H1 (cell line): ENCODE data around the gene ZNF624.

Experiments
- CHD1 ChIP-seq: IDR thresholded peaks from 2 replicates; pipeline ENCODE4 v1.6.1; 2012; ENCODE audit warnings: low read depth, low read length, improper control_type of control experiment
- EP300 ChIP-seq, 2 experiments: IDR thresholded peaks; 1 replicate in 1 of 2; 2 replicates in 1 of 2; pipeline ENCODE4 v1.6.1; 2011 to 2012; ENCODE audit warnings: low read depth in 2 of 2, low read length in 2 of 2, mild to moderate bottlenecking in 2 of 2, borderline replicate concordance in 1 of 2, inconsistent platforms in 1 of 2, moderate library complexity in 1 of 2
- GABPA ChIP-seq: IDR thresholded peaks from 2 replicates; pipeline ENCODE4 v1.6.1; 2011; ENCODE audit warnings: mild to moderate bottlenecking, low read length, moderate library complexity, borderline replicate concordance; ENCODE audit not compliant: insufficient read depth
- JUND ChIP-seq: IDR thresholded peaks from 2 replicates; pipeline ENCODE4 v1.6.1; 2011; ENCODE audit warnings: mild to moderate bottlenecking, improper control_type of control experiment, low read length
- POLR2AphosphoS5 ChIP-seq: IDR thresholded peaks from 2 replicates; pipeline ENCODE4 v1.6.1; 2011; ENCODE audit warnings: low read depth, low read length
- RAD21 ChIP-seq, 2 experiments: IDR thresholded peaks in 1 of 2; conservative IDR thresholded peaks in 1 of 2; 2 replicates each; pipeline ENCODE4 v1.6.1; 2011; ENCODE audit warnings: low read depth in 2 of 2, low read length in 2 of 2, improper control_type of control experiment in 1 of 2, inconsistent platforms in 1 of 2, mild to moderate bottlenecking in 1 of 2, moderate library complexity in 1 of 2
- SIRT6 ChIP-seq: IDR thresholded peaks from one replicate; pipeline ENCODE4 v1.7.1; 2012; ENCODE audit warnings: low read length, inconsistent platforms
- SP1 ChIP-seq: IDR thresholded peaks from 2 replicates; pipeline ENCODE4 v1.6.1; 2011; ENCODE audit warnings: low read depth, low read length
- SRF ChIP-seq: IDR thresholded peaks from 2 replicates; pipeline ENCODE4 v1.6.1; 2011; ENCODE audit warnings: mild to moderate bottlenecking, low read depth, low read length, moderate library complexity
- TBP ChIP-seq: IDR thresholded peaks from 2 replicates; pipeline ENCODE4 v1.6.1; 2011; ENCODE audit warnings: low read depth, low read length, improper control_type of control experiment
- ZNF274 ChIP-seq: IDR thresholded peaks from 2 replicates; pipeline ENCODE4 v1.7.0; 2012; ENCODE audit warnings: low read length, borderline replicate concordance; ENCODE audit errors: extremely low read depth
- TF ChIP-seq, protein P1 (sequence below), 3 experiments: IDR thresholded peaks; 1 replicate in 2 of 3; 2 replicates in 1 of 3; pipeline versions ENCODE4 v1.5.1 to v1.6.1; 2011; ENCODE audit warnings: low read length in 3 of 3, mild to moderate bottlenecking in 3 of 3, inconsistent platforms in 2 of 3, low read depth in 1 of 3, moderate library complexity in 1 of 3; ENCODE audit not compliant: insufficient read depth in 1 of 3; ENCODE audit errors: control extremely low read depth in 1 of 3
- TF ChIP-seq, protein P2 (sequence below): IDR thresholded peaks from 2 replicates; pipeline ENCODE4 v1.6.1; 2012; ENCODE audit warnings: inconsistent platforms

DNA sequence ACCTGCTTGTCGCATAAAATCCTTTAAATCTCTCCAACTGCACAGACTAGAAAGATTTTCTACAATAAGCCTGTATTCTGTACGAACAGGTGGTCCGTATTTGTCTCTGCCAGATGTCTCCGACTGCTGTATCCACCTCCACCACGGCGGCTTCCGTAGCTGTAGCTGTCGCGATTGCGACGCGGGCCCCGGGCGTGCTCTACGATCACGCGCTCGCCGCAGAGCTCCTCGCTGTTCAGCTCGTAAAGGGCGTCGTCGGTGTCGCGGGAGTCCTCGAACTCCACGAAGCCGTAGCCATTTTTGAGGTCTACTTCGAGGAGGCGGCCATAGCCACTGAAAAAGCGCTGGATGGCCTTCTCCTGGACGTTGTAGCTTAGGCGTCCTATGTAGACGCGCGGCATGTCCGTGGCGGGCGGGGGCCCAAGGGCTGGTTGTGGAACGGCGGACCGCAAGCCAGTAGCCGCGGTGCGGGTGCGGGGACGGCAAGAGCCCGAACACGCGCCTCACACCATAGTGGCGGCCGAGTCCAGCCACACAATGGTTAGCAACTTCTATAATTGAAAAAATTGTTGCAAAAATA lies 36.1 kb downstream of the ZNF624 start:
- TF ChIP-seq, protein P1, sequence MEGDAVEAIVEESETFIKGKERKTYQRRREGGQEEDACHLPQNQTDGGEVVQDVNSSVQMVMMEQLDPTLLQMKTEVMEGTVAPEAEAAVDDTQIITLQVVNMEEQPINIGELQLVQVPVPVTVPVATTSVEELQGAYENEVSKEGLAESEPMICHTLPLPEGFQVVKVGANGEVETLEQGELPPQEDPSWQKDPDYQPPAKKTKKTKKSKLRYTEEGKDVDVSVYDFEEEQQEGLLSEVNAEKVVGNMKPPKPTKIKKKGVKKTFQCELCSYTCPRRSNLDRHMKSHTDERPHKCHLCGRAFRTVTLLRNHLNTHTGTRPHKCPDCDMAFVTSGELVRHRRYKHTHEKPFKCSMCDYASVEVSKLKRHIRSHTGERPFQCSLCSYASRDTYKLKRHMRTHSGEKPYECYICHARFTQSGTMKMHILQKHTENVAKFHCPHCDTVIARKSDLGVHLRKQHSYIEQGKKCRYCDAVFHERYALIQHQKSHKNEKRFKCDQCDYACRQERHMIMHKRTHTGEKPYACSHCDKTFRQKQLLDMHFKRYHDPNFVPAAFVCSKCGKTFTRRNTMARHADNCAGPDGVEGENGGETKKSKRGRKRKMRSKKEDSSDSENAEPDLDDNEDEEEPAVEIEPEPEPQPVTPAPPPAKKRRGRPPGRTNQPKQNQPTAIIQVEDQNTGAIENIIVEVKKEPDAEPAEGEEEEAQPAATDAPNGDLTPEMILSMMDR (IDR thresholded peaks at IDR 0.05; ENCODE audit: control extremely low read depth in 1 of 3, insufficient read depth in 1 of 3, low read depth in 1 of 3, low read length in 3 of 3): no peak
- TF ChIP-seq SIRT6 (no peak), RAD21 (IDR thresholded peaks at IDR 0.05 in 1 of 2, conservative IDR thresholded peaks at IDR 0.05 in 1 of 2; ENCODE audit: low read depth in 2 of 2, low read length in 2 of 2) (no peak), ZNF274 (no peak), POLR2AphosphoS5 (no peak), SP1 (no peak), EP300 (IDR thresholded peaks at IDR 0.05; ENCODE audit: borderline replicate concordance in 1 of 2, low read depth in 2 of 2, low read length in 2 of 2) (no peak), SRF (no peak), GABPA (no peak), JUND (no peak), CHD1 (no peak), TBP (no peak)
- TF ChIP-seq, protein P2, sequence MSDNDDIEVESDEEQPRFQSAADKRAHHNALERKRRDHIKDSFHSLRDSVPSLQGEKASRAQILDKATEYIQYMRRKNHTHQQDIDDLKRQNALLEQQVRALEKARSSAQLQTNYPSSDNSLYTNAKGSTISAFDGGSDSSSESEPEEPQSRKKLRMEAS: no peak
